HuH-7 (cell line): ENCODE results near the gene MTRFR.
A peak's percentile ranks its signal among the peaks of the same experiment; 100 is the strongest.
"Not testable (repeated sequence)": the region's sequence is repeated elsewhere in the genome, so short reads cannot be mapped to it uniquely, and the experiment has no call there.

Source experiments
- DNase-seq: peaks from one replicate; pipeline ENCODE4 v3.0.0; 2011; ENCODE audit warnings: low spot score

Gene MTRFR

GRCh38 chr12:123248996-123249741 lies 15.9 kb downstream of the MTRFR start:
- not testable (repeated sequence) for DNase-seq

DNA sequence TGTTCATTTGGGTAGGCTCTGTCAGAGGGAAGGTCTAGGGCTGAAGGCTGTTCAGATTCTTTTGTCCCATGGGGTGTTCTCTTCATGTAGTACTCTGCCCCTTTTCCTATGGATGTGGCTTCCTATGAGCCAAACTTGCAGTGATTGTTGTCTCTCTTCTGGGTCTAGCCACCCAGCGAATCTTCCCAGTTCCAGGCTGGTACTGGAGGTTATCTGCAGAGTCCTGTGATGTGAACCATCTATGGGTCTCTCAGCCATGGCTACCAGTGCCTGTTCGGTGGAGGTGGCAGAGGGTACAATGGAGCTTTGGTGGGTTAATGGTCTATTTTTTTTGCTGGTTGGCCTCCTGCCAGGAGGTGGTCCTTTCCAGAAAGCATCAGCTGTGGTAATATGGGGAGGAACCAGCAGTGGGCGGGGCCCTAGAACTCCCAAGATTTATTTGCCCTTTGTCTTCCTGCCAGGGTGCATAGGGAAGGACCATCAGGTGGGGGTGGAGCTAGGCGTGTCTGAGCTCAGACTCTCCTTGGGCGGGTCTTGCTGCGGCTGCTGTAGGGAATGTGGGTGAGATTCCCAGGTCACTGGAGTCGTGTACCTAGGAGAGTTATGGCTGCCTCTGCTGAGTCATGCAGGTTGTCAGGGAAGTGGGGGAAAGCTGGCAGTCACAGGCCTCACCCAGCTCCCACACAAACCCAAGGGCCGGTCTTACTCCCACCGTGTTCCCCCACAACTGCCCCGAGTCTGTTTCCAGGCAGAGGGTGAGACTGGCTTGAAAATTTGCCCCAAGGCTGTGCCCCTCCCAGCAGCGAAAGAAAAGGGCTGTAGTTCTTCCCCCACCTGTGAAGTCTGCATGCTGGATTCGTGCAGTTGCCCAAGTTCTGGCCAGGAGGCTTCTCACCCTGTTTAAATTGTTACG lies 17.5 kb downstream of the MTRFR start:
- peak; percentile 56 for DNase-seq

DNA sequence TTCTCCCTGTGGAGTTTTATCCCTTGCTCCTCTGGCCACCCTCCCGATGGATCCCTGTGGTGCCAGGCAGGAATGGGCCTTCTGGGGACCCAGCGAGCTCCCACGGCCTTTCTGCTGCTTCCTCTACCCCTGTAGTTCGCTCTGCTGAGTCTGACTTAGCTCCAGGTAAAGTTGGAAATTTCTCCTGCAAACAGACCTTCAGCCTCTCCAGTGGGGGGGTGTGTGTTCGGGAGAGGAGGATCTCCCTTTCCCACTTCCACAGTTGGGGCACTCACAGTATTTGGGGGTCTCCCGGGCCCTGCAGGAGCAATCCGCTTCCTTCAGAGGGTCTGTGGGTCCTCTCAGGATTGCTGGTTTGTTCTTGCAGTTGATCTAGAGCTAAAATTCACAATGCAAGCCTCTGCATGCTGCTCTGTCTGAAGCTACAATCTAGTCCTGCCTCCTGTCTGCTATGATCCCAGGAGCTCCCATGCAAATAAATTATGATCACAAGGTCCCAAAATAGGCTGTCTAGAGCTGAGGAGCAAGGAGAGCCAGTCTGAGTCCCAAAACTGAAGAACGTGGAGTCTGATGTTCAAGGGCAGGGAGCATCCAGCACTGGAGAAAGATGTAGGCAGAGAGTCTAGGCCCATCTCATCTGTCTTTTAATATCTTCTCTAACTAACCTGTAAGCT lies 18.3 kb downstream of the MTRFR start:
- DNase-seq = no peak

DNA sequence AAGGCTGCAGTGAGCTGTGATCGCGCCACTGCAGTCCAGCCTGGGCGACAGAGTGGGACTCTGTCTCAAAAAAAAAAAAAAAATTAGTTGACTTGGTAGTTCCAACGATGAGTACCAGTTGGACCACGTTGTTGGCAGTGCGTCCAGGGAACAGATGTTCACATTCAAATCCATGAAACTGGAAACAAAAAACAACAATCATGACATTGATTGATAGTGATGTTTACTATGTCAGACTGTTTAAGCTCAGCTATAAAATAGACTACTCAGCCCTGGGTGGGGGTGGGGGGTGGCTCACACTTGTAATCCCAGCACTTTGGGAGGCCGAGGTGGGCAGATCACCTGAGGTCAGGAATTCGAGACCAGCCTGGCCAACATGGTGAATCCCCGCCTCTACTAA lies 19.1 kb downstream of the MTRFR start:
- not testable (repeated sequence) for DNase-seq

GRCh38 chr12:123253641-123254459 lies 20.6 kb downstream of the MTRFR start:
- DNase-seq = no peak

DNA sequence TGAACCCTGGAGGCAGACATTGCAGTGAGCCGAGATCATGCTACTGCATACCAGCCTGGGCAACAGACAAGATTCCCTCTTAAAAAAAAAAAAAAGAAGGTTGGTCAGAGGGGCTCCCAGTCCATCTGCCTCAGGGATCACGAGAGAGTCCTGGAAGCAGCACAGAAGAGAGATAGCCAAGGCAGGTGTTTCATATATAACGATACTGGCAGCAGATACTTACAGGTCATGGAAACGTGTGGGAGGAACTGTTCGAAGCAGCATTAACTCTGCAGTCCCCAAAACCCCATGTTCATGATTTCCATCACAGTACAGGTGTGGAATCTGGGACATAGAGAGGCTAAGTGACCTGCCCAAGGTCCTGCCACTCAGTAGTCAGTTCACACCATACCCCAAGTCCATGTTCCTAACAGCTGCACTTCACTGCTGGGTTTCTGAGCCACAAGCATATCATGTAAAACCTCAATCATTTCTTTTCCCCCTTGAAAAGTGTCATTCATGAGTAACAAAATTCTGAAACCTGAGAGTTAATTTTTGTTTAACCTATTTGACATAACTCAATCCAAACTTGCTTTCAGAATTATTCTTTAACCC lies 21.7 kb downstream of the MTRFR start:
- no peak for DNase-seq

GRCh38 chr12:123258593-123258992 lies 25.4 kb downstream of the MTRFR start:
- DNase-seq = no peak

- no peak for DNase-seq
These were observed 26.8 kb downstream of the MTRFR start for GRCh38 chr12:123260081-123260480.

- DNase-seq = no peak
These were observed 28.0 kb downstream of the MTRFR start for GRCh38 chr12:123261196-123261595.

DNA sequence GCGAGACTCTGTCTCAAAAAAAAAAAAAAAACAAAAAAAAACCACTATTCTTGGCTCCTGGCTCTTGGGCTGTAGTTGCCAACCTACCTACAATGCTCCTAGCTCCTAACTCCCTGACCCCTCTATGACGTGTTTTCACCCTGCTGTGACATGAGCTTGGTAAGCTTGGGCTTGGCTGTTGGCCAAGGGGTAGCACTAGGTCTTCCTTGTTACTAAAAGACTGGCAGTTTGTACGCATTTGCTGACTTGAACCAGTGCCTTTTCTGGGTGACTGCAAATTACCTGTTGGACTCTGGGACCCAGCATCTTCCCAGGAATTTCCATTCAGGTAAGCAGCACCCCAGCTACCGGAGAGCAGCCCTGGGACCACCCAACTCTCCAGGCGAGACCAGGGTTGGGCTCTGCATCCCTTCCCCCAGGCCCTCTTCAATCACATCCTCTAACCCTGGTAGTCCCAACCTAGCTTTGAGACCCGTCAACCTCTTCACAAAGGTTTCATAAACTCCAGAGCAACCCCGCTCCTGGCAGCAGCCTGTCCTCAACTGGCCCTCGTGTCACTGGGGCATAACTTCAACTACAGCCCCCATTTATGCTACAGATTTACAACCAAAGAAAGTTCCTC lies 30.1 kb downstream of the MTRFR start:
- no peak for DNase-seq

- DNase-seq = peak; percentile 52
These were observed 31.4 kb downstream of the MTRFR start for GRCh38 chr12:123264642-123265041.

DNA sequence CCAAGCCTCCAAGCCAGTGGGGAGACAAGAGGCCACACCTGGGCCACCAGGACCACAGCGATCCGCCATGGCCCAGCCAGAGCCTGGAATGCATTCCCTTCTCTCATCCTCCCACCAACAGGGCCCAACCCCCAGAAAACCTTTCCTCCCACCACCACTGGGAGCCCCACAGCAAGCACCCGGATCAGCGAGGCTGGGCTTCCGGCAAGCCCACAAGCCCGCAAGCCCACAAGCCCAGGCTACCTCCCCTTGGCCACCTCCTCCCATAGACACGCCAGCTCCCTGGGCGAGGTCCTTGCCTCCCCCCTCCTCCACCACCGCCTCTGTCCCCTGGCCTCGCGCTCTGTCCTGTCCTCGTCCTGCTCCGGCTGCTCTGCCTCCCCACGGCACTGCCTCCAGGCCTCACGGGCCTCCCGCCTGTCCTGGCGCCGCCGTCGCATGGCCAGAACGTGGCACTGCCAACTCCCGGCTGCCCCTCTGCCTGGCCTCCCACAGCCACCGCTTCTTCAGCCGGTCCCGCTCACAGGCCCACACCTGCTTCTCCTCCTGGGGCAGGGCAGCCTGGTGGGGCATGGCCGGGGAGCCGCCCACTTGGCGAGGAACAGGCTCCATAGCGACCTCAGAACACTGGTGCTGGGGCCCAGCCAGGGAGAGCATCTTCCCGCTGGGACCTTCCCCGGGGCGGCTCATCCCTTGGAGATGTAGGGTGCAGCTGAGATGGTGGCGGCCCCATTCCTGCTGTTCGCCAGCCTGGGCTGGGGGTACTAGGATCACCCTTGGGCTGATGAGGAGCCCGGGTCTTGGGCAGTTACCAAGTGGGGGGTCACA lies 32.8 kb downstream of the MTRFR start:
- no peak for DNase-seq

GRCh38 chr12:123266679-123267277 lies 33.5 kb downstream of the MTRFR start:
- no peak for DNase-seq

- DNase-seq = no peak
These were observed 34.2 kb downstream of the MTRFR start for GRCh38 chr12:123267335-123267920.

DNA sequence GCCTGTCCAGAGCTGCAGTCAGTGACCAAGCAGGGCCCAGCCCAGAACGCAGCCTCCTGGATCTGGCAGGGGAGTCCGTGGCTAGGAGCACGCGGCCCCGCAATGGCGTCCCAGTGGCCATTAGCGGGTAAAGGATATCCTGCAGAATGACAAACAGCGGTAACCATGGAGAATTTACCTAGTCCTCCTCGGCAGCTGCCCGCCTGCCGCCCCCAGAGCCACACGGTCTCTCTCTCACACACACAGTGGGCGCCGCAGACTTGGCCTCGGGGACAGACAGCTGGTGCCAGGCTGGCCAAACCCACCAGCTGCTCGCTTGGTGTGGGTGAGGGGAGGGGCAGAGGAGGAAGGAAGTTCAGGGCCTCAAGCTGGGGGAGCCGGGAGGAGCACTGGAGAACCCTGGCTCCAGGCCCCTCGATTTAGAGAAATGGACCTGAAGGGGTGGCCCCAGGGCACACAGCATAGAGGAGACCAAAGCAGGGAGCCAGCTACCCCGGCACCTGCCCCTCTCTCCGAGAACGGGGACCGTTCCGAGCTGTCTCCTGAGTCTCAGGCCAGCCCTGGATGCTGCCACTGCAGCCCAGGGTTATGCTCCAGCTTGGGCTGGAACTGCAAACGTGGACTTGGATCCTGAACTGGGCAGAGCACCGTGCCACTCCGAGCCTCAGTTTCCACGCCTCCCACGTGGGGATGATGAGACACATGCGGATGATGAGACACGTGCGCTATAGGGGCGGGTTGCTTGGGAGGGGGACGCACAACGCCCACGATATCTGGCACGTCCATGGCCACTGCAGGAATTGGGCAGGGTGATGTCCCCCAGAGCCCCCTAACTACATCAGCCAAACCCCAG lies 35.0 kb downstream of the MTRFR start:
- no peak for DNase-seq

DNA sequence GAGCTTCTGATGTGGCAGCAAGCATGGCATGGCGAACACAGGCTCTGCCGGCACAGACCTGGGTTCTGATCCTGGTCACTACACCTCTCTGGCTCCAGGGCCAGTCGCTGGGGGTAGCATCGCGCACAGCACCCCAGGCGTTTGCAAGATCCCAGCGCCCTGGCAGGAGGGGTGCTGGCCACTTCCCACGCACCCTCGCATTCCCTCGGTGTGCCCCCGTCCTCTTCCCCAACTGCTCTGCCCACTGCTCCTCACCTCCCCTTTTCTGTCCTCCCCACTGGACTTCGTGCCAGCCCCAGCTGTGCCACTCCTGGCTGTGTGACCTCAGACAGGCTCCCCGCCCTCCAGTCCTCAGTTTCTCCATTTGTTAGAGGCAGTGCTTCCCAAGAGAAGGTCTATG lies 35.6 kb downstream of the MTRFR start:
- no peak for DNase-seq

- DNase-seq = no peak
These were observed 36.2 kb downstream of the MTRFR start for GRCh38 chr12:123269395-123269892.

- no peak for DNase-seq
These were observed 36.6 kb downstream of the MTRFR start for GRCh38 chr12:123269896-123270213.
